ENCODE measurements around the gene SEC23B.
"Not testable (repeated sequence)": the region's sequence is repeated elsewhere in the genome, so short reads cannot be mapped to it uniquely, and the experiment has no call there.

Gene SEC23B

DNA sequence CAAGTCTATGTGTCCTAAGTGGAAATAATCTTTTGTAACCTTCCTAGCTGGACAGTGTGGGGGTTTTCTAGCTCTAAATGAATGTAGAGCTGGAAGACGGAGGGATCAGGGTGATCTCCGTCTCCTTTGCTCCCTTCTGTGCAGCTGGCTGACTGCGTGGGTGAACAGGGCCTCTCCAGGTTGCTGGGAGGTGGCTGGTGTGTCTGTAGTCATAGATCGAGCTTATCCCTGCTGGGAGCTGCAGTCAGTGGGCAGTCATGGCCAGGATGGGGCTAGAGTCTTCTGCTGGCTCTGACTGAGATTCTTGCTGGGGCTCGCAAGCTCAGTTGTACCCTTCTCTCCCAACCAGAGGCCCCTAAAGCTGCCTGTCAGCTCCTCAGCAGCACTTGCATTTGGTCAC, 6.4 kb downstream of the SEC23B start:
- no peak overlapping the region for H3K4me3 ChIP-seq (IDR thresholded peaks at IDR 0.05; ENCODE audit: insufficient read depth, low read depth, low read length)
- H3K27ac ChIP-seq, result no peak overlapping the region
- no peak overlapping the region for H3K4me2 ChIP-seq
- no peaks in the 10 kb centered on the region for H3K36me3 ChIP-seq (ENCODE audit: insufficient read depth)
- H4K20me1 ChIP-seq (ENCODE audit: insufficient read depth), result no peaks in the 10 kb centered on the region
- TF ChIP-seq, protein P1, sequence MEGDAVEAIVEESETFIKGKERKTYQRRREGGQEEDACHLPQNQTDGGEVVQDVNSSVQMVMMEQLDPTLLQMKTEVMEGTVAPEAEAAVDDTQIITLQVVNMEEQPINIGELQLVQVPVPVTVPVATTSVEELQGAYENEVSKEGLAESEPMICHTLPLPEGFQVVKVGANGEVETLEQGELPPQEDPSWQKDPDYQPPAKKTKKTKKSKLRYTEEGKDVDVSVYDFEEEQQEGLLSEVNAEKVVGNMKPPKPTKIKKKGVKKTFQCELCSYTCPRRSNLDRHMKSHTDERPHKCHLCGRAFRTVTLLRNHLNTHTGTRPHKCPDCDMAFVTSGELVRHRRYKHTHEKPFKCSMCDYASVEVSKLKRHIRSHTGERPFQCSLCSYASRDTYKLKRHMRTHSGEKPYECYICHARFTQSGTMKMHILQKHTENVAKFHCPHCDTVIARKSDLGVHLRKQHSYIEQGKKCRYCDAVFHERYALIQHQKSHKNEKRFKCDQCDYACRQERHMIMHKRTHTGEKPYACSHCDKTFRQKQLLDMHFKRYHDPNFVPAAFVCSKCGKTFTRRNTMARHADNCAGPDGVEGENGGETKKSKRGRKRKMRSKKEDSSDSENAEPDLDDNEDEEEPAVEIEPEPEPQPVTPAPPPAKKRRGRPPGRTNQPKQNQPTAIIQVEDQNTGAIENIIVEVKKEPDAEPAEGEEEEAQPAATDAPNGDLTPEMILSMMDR (conservative IDR thresholded peaks at IDR 0.05; ENCODE audit: low read depth, low read length), result no peak
- H2AFZ ChIP-seq (ENCODE audit: low read depth), result no peak overlapping the region
- H3K9ac ChIP-seq, result no peak overlapping the region
- H3K4me1 ChIP-seq (ENCODE audit: low read depth, poor library complexity, severe bottlenecking), result peaks cover 6% of the 10 kb centered on the region
- H3K79me2 ChIP-seq (ENCODE audit: insufficient read depth, low read depth), result peaks cover 2% of the 10 kb centered on the region; the same call in 1 of the 2 replicates
- no peaks in the 10 kb centered on the region for H3K27me3 ChIP-seq (ENCODE audit: insufficient read depth, low read depth)

DNA sequence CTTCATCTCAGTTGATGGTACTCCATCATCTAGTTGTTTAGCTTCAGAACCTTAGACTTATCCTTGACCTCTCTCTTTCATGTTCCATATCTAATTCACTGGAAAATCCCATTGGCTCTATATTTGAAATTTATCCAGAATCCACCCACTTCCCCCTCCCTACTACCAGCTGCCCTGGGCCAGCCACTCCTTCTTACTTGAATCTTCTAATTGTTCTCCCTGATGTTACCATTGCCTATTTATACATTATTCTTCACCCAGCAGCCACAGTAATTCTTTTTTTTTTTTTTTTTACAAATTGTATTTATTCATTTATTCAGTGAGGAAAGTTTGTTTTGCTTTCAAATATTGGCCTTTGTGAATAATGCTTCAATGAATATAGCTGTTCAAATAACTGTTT, 8.2 kb downstream of the SEC23B start:
- Histone ChIP-seq H3K27ac (no peak overlapping the region), H4K20me1 (ENCODE audit: insufficient read depth) (no peaks in the 10 kb centered on the region), H3K36me3 (ENCODE audit: insufficient read depth) (no peaks in the 10 kb centered on the region), H3K4me2 (no peak overlapping the region), H3K79me2 (ENCODE audit: insufficient read depth, low read depth) (no peaks in the 10 kb centered on the region), H2AFZ (ENCODE audit: low read depth) (no peak overlapping the region), H3K4me3 (IDR thresholded peaks at IDR 0.05; ENCODE audit: insufficient read depth, low read depth, low read length) (no peak overlapping the region), H3K9ac (no peak overlapping the region), H3K4me1 (ENCODE audit: low read depth, poor library complexity, severe bottlenecking) (peaks cover 6% of the 10 kb centered on the region), H3K27me3 (ENCODE audit: insufficient read depth, low read depth) (no peaks in the 10 kb centered on the region)
- TF ChIP-seq, protein P1 (conservative IDR thresholded peaks at IDR 0.05; ENCODE audit: low read depth, low read length), result no peak

DNA sequence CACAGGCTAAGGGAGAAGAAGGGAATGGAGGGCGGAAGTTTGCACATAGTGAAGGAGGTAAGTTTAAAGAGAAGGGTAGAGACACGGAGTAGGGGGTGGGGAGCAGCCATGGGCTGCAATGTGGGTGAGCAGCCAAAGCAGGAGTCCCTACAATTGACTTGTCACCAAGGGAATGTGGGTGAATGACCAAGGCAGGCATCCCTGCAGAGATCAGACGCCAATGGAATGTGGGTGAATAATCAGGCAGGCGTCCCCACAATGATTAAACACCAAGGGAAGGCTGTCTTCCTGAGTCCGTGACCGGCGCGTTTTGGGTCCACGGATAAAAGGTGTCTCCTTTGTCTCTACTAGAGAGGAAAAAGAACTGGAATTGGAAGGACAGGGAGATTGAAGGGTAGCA, 14.3 kb downstream of the SEC23B start:
- not testable (repeated sequence) for H3K4me1 ChIP-seq (ENCODE audit: low read depth, poor library complexity, severe bottlenecking); H3K9ac ChIP-seq; H3K27ac ChIP-seq; H2AFZ ChIP-seq (ENCODE audit: low read depth); H3K27me3 ChIP-seq (ENCODE audit: insufficient read depth, low read depth); H3K79me2 ChIP-seq (ENCODE audit: insufficient read depth, low read depth); H4K20me1 ChIP-seq (ENCODE audit: insufficient read depth); H3K36me3 ChIP-seq (ENCODE audit: insufficient read depth); H3K4me2 ChIP-seq; H3K4me3 ChIP-seq (IDR thresholded peaks at IDR 0.05; ENCODE audit: insufficient read depth, low read depth, low read length)

DNA sequence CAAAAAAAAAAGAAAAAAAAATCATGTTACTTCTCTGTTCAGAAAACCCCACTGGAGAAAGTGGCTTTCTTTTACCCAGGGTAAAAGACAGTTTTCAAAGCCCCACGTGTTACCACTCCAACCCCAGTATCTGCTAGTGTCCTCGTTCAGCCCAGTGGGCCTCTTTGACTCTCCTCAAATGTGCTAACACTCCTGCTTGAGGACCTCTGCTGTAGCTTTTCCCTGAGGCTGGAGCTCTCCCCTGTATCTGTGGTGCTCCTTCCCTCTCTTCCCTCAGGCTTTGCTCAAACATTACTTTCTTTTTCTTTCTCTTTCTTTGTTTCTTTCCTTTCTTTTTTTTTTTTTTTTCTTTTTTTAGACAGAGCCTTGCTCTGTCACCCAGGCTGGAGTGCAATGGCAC, 15.3 kb downstream of the SEC23B start:
- Histone ChIP-seq H3K4me3 (IDR thresholded peaks at IDR 0.05; ENCODE audit: insufficient read depth, low read depth, low read length) (no peak overlapping the region), H3K36me3 (ENCODE audit: insufficient read depth) (no peaks in the 10 kb centered on the region), H3K79me2 (ENCODE audit: insufficient read depth, low read depth) (no peaks in the 10 kb centered on the region), H3K4me1 (ENCODE audit: low read depth, poor library complexity, severe bottlenecking) (no peaks in the 10 kb centered on the region), H3K27ac (no peak overlapping the region), H3K4me2 (no peak overlapping the region), H4K20me1 (ENCODE audit: insufficient read depth) (no peaks in the 10 kb centered on the region), H3K27me3 (ENCODE audit: insufficient read depth, low read depth) (no peaks in the 10 kb centered on the region), H3K9ac (no peak overlapping the region), H2AFZ (ENCODE audit: low read depth) (no peak overlapping the region)
- TF ChIP-seq, protein P1 (conservative IDR thresholded peaks at IDR 0.05; ENCODE audit: low read depth, low read length), result no peak

DNA sequence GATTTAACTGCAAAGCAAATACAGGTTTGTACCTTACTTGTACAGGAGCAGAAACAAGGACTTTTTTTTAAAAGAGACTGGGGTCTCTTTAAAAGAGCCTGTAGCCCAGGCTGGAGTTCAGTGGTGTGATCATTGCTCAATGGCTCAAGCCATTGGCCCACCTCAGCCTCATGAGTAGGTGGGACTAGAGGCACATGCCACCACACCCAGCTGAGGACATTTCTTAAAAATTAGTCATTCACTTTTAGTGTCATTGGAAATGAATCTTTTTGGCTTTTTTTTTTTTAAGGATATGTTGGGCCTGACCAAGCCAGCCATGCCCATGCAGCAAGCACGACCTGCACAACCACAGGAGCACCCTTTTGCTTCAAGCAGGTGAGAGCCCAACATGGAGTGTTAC, 16.9 kb downstream of the SEC23B start:
- TF ChIP-seq, protein P1 (conservative IDR thresholded peaks at IDR 0.05; ENCODE audit: low read depth, low read length), result no peak
- no peaks in the 10 kb centered on the region for H3K36me3 ChIP-seq (ENCODE audit: insufficient read depth)
- H4K20me1 ChIP-seq (ENCODE audit: insufficient read depth), result no peaks in the 10 kb centered on the region
- H2AFZ ChIP-seq (ENCODE audit: low read depth), result no peak overlapping the region
- H3K4me2 ChIP-seq, result no peak overlapping the region
- no peak overlapping the region for H3K4me3 ChIP-seq (IDR thresholded peaks at IDR 0.05; ENCODE audit: insufficient read depth, low read depth, low read length)
- no peaks in the 10 kb centered on the region for H3K79me2 ChIP-seq (ENCODE audit: insufficient read depth, low read depth)
- no peak overlapping the region for H3K9ac ChIP-seq
- H3K4me1 ChIP-seq (ENCODE audit: low read depth, poor library complexity, severe bottlenecking), result no peaks in the 10 kb centered on the region
- H3K27ac ChIP-seq, result no peak overlapping the region
- no peaks in the 10 kb centered on the region for H3K27me3 ChIP-seq (ENCODE audit: insufficient read depth, low read depth)

DNA sequence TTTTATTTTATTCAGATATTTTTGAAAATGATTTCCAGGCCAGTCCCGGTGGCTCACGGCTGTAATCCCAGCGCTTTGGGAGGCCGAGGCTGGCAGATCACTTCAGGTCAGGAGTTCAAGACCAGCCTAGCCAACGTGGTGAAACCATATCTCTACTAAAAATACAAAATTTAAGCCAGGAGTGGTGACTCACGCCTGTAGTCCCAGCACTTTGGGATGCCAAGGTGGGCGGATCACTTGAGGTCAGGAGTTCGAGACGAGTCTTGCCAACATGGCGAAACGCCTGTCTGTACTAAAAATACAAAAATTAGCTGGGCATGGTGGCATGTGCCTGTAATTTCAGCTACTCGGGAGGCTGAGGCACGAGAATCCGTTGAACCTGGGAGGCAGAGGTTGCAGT, 19.0 kb downstream of the SEC23B start:
- H2AFZ ChIP-seq (ENCODE audit: low read depth); H4K20me1 ChIP-seq (ENCODE audit: insufficient read depth); H3K27ac ChIP-seq; H3K79me2 ChIP-seq (ENCODE audit: insufficient read depth, low read depth); H3K4me2 ChIP-seq; H3K9ac ChIP-seq; H3K4me3 ChIP-seq (IDR thresholded peaks at IDR 0.05; ENCODE audit: insufficient read depth, low read depth, low read length); H3K4me1 ChIP-seq (ENCODE audit: low read depth, poor library complexity, severe bottlenecking); H3K36me3 ChIP-seq (ENCODE audit: insufficient read depth); H3K27me3 ChIP-seq (ENCODE audit: insufficient read depth, low read depth): not testable (repeated sequence)
